RWPE1 (cell line): ENCODE measurements around the gene RALGAPA2.

Experiments used
- CTCF ChIA-PET: fragments of 350-600 bp; sonication (Branson Sonifier 250); formaldehyde crosslinking; extraction: SDS; loops from one replicate; lab custom pipeline; 2021; lab: Yijun Ruan, JAX
- POLR2A ChIA-PET: fragments of 400-600 bp; formaldehyde crosslinking; extraction: SDS; loops from one replicate; lab custom pipeline; 2020; ENCODE audit warnings: antibody characterized with exemption; ENCODE audit not compliant: low non-redundant PET; lab: Yijun Ruan, JAX
- DNase-seq: peaks from one replicate; pipeline ENCODE4 v3.0.0; 2012; ENCODE audit warnings: low spot score
- H3K27ac ChIP-seq: fragments of 450-650 bp; 2 replicates; pipeline ENCODE4 v1.5.1; 2017
- TF ChIP-seq, protein P1 (sequence below): fragments of 450-650 bp; conservative IDR thresholded peaks from 2 replicates; pipeline ENCODE4 v1.5.1; 2017; ENCODE audit warnings: low read depth, mild to moderate bottlenecking

The RALGAPA2 gene

DNA sequence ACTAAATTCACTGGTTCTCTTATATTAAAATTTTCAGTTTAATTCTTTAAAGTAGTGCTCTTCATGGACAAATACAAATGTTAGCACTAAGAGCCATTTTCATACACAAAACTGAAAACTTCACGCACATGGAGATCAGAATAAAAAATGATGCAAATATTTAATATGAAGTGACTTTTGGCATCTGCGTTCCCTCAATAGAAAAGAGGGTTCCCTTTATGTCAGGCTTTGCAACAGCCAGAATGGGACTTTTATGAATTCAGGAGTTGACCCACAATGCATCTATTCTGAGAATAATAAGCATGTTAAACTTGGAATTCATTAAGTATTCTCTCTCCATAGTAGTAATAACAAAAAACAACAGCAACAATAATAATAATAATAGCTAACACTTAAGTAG lies 218.7 kb downstream of the RALGAPA2 start:
- POLR2A ChIA-PET, result no interaction called here
- no peak overlapping the region for H3K27ac ChIP-seq
- TF ChIP-seq, protein P1, sequence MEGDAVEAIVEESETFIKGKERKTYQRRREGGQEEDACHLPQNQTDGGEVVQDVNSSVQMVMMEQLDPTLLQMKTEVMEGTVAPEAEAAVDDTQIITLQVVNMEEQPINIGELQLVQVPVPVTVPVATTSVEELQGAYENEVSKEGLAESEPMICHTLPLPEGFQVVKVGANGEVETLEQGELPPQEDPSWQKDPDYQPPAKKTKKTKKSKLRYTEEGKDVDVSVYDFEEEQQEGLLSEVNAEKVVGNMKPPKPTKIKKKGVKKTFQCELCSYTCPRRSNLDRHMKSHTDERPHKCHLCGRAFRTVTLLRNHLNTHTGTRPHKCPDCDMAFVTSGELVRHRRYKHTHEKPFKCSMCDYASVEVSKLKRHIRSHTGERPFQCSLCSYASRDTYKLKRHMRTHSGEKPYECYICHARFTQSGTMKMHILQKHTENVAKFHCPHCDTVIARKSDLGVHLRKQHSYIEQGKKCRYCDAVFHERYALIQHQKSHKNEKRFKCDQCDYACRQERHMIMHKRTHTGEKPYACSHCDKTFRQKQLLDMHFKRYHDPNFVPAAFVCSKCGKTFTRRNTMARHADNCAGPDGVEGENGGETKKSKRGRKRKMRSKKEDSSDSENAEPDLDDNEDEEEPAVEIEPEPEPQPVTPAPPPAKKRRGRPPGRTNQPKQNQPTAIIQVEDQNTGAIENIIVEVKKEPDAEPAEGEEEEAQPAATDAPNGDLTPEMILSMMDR, result no peak
- DNase-seq, result no peak
- CTCF ChIA-PET, result interaction anchor here (0.6 kb wide), 1 partner anchor 13 kb away, joined by 3 read pairs; no protein-coding TSS in a partner anchor

DNA sequence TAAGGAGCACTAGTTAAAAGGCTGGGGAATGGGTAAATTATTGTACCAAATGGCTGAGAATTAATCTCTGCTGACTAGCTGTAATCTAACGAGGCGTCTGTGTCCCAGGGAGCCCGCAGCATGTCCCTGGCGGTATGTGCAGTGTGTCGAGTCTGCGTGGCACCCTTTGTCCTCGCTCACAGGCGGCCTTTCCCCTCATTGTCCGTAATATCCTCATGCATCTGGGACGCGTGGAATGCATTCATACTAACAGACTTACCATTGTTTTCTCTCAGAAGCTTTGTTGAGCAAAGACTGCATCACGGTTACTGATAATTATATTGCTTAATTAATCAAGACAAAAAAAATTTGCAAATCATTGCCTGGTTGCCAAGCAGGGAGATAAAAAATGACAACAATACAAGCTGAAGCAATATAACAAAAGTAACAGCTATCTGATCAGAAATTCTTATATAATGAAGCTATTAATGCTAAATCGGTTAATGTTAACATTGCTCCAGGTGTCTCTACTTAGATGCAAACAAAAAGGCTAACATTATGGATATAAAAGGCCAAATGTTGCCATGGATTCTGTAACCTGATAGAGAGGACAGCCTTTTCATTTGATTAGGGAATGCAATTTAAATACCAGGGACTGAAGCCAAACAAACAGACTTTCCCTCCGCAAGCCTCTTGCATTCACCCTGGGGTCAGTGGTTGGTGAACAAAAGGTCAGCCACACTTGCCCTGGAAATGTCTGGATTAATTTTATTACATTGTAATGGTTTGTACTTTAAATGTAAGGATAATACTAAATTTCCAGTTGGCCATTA lies 219.7 kb downstream of the RALGAPA2 start:
- ChIA-PET CTCF (interaction anchor here (0.6 kb wide), 1 partner anchor 70 kb away, joined by 4 read pairs; no protein-coding TSS in a partner anchor), POLR2A (no interaction called here)

DNA sequence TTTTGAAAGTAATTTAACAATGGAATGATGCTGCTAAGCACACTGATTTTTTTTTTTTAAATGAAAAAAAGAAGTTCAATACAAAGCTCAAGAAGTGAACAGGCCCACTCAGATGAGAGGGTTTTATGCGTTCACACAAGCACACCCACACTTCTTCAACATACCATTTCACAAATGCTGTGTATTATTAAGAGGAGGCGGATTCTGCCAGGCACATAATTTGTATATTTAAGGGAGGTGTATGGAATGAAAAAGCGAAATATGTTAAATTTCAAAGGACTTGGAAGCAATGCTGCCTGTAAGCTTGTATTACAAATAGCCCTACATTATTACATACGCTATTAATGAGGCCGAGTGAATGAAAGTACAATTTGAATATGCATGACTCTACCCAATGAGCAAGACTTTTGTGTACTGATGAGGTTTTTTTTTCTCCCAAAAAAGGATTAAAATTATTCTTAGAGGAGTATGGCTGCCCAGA lies 220.6 kb downstream of the RALGAPA2 start:
- ChIA-PET CTCF (no interaction called here), POLR2A (no interaction called here)
- DNase-seq, result no peak
- H3K27ac ChIP-seq, result no peak overlapping the region
- TF ChIP-seq, protein P1, result no peak

More for the DNA sequence above, 219.7 kb downstream of the RALGAPA2 start:
- TF ChIP-seq, protein P1, result no peak
- no peak overlapping the region for H3K27ac ChIP-seq
- no peak for DNase-seq

DNA sequence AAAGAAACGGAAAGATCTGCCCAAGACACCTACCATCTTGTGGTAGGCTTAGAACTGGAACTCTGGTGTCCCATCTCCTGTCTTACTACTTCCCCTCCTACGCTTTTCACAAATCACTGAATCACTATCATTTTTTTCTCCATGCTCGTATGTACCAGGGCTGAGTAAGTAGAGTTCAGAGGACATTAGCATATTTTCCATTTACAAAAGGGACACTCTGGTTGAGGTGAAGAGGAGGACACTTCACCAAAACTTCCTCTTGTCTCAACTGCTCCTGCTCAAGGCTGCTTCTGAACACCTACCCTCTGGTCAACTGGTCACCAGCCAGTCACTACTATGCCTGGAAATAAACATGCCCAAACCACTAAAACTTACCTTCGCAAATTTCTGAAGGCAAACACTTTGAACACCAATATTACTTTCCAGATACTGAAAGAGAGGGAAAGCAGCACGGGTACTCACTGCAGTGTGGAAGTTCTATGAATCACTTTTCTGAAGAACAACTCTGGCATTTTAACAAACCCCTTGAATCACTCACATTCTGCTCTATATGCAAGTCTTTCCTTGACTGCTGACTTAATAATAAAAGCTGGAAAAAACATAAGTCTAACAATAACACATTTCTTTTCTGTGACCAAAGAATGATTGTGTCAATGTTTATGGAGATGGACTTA lies 221.2 kb downstream of the RALGAPA2 start:
- ChIA-PET CTCF (no interaction called here), POLR2A (no interaction called here)
- no peak for DNase-seq
- no peak overlapping the region for H3K27ac ChIP-seq
- TF ChIP-seq, protein P1, result no peak

DNA sequence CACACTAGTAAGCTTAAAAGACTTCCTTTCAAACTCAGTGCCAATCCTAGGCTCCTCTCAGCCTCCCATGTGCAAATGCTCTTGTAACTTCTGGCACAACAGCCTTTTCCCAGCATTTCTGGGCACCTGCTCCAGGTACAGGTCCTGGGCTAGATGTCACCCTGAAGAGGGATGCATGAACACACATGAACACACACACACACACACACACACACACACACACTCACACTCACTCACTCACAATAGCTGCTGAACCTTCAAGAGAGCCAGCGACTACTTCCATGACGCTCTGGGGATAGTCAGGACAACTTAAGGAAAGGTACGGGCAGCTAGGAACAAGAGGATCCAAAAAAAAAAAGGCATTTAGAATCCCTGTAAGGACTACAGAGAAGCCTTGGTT lies 221.8 kb downstream of the RALGAPA2 start:
- TF ChIP-seq, protein P1, result no peak
- H3K27ac ChIP-seq, result no peak overlapping the region
- CTCF ChIA-PET, result no interaction called here
- POLR2A ChIA-PET, result no interaction called here
- DNase-seq, result no peak

DNA sequence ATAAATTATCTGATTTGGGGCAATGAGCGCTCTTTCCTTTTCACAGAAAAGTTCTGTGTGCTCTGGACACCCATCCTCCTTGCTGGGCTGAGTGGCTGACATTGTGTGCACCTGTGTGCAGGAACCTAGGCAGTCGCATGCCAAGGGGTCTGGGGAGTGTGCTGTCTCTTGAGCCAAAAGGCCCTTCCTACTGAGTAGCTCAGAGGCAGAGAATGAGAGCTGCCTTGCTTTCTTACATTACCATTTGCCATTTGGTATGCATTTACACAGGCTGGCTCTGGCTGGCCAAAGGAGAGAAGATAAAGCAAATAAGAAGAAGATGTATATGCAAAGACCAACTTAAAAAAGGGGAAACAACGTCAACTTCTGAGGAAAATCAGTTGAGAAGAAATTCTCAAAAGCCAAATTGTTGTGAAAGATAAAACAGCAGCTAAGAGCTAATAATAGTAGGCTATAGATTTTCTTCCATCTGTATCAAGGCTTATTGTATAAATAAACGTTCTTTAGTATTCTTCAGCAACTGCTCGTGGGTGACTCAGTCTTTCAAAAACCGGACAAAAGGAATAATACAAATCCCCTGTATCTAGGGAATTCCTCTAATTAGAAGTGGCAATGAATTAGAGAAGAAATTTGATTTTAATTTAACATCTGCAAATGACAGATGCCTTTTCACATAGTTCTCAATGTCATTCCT lies 222.6 kb downstream of the RALGAPA2 start:
- DNase-seq, result no peak
- ChIA-PET CTCF (no interaction called here), POLR2A (no interaction called here)
- TF ChIP-seq, protein P1, result no peak
- no peak overlapping the region for H3K27ac ChIP-seq
